ENCODE results near the gene NCDN.
"Not testable (repeated sequence)": the region's sequence is repeated elsewhere in the genome, so short reads cannot be mapped to it uniquely, and the experiment has no call there.

Gene NCDN

DNA sequence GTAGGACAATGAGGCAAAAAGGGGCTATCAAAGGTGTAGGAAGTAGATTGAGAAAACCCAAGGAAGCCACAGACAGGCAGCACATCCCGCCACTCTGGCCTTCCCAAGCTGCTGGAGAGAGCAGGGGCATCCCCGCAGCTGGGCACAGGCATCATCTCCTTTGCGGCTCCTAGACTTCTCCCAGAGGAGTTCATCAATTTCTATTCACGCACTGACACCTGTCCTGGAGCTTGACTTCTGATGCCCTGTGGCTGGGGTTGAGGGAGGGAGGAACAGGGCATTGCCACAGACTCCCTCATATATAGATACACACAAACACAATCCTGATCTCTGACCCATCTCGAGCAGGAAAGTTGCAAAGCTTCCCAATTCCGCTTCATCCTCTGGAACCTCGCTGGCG, 13.7 kb downstream of the NCDN start:
- peak; percentile 33 for DNase-seq

DNA sequence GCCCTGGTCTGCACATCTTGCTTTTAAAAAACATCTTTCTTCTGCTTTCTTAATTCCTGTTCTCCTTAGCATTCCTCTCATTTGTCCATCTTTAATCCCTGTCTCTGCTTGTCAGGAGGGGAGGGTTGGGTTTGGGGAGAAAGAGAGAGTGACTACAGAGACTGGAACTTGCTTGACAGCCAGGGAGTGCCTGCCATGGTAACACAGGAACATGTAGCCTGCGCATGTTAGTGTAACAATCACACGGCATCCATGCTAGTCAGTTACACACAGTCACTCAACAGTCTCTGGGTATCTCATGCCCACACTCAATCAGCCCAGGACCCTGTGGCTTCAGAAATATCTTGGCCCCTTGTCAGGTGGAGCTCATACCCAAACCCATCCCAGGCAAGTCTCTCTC, 14.7 kb downstream of the NCDN start:
- DNase-seq, result no peak

DNA sequence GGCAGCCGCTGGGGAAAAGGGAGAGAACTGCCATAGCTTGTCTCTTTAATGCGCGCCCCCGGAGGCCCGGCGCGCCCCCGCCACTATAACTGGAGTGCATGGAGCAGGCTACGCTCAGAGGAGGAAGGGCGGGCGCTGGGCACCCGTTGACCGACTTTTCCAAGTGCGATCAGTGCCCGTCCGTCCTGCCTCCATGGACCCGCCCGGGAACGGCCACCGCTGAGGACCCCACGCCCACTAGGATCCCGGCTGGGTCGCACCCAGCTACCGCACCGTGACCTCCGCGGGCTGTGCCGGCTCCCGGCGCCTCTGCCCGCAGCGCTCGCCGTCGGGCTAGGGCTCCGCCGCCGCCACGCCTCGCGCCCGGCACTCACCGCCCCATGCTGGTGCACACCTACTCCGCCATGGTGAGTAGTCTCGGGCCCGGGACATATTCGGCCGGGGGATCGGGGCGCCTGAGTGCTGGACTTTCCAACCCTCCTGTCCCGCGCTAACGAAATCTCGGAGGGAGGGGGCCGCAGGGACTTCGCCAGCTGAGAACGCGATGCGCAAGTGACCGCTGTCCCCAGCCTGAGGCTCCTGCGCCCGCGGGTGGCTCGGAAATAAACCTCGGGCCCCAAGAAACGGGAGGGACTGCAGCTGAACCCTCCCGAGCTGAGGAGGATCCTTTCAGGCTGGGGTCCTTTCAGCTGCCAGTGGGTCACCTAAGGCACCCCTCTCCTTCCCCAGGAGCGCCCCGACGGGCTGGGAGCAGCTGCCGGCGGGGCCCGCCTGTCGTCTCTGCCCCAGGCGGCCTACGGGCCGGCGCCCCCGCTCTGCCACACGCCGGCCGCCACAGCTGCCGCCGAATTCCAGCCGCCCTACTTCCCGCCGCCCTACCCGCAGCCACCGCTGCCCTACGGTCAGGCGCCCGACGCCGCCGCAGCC, 15.9 kb downstream of the NCDN start, which contains the start of gene TFAP2E:
Gene TFAP2E, plus strand, starts transcription at position 117 of the 927 bp plus-strand sequence. Its CDS starts 264 bp downstream, at position 381.
- DNase-seq, result no peak

DNA sequence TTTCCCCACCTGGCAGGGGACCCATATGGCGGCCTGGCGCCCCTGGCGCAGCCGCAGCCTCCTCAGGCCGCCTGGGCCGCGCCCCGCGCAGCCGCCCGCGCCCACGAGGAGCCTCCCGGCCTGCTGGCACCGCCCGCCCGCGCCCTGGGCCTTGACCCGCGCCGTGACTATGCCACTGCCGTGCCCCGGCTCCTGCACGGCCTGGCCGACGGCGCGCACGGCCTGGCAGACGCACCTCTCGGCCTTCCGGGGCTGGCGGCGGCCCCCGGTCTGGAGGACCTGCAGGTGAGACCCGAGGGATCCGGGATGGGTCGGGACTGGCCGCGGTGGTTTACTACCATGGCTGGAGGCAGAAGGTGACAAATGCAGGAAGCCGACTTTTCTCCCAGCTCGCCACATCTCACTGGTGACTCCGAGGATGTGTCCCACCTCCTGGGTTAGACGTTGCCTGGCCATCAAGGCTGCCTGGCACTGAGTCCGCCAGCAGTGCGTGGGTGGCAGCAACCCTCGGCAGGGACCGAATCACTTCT, 16.6 kb downstream of the NCDN start:
- no peak for DNase-seq

DNA sequence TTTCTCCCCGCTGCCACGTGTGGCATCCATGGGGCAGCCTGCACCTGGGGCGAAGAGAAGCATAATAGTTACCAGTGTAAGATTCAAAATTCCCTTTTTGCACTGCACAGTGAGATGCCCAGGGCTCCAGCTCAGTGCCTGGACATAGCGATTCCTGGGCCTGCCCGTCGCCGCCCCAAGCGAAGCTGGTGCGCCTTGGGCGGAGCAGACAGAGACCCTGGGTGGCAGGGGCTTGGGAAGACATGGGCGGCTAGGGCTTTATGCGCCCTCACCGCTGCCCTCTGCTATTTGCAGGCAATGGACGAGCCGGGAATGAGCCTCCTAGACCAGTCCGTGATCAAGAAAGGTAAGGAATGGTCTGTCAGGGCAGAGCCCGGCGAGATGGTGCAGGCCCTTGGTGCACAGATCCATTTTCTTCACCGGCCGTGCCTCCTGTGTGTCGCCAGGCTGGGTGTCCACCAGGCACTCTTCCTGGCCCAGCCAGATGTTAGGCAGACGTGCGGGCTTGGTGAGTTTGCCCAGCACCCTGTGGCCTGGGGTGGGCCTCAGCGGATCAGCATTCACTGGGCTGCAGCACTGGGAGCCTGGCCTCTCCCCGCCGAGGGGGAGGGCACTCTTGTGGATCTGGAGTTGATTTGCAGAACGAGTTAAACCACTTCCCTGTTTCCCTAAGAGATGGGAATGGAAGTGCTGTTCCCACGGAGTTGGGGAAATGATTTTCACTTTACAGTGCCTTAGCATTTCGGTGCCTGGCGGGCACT, 17.2 kb downstream of the NCDN start:
- no peak for DNase-seq

DNA sequence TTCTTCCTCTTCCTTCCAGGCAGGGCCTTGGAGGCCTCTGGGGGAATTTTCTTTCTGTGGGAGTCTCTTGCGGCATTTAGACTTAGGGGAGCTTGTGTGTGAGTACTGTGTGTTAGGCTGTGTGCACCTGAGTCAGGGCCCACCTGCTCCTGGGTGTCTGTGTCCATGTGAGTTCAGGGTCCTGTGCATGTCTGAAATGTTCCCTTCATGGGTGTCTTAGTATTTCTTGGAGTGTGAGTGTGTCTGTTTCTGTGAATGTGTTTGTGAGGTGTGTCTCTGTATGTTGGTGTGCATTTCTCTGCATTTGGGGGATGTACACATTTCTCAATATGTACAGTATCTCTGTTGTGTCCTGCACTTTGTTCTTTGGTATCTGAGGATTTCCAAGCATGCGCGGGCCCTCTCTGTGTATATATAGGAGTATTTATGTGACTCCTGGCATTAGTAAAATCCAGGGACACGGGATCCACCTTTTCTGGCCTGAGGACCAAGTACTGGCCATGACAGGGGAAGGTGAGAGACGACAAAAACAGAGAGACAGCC, 17.9 kb downstream of the NCDN start:
- no peak for DNase-seq

DNA sequence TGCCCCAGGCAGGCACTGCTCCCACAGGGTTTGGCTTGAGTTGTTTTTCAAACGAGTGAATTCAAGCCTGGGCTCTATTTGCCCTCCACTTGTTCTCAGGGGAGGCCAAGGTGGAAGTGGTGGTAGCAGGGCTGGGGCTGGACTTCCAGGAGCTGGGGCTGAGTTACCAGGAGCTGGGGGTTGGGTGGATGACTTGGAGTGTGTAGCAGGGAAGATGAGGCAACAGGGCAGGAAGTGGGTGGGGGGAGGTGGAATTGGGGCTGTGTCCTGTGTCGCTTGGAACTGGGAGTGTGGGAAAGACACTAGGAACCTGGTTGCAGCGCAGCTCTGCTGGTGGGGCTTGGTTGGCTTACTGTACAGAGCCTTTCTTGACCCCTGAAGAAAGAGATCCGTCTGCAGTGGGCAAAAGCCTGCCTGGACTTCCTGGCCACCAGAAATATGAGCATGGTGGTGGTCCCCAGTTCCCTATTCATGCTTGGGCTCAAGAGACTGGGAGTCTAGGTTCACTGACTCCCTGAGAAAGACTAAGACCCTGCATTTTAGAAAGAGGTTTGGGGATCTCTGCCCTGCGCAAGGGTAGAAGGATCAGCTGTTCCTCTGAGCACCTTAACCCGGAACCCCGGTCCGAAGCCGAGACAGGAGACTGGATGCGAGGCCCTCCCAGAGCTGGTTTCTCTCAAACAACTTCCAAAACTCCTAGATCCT, 18.6 kb downstream of the NCDN start:
- peak; percentile 65 for DNase-seq

DNA sequence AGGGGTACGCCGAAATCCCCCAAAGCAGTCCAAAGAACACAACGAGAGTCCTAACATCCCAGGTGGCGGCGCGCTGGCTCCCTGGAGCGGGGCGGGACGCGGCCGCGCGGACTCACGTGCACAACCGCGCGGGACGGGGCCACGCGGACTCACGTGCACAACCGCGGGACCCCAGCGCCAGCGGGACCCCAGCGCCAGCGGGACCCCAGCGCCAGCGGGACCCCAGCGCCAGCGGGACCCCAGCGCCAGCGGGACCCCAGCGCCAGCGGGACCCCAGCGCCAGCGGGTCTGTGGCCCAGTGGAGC, 19.1 kb downstream of the NCDN start:
- DNase-seq, result not testable (repeated sequence)

DNA sequence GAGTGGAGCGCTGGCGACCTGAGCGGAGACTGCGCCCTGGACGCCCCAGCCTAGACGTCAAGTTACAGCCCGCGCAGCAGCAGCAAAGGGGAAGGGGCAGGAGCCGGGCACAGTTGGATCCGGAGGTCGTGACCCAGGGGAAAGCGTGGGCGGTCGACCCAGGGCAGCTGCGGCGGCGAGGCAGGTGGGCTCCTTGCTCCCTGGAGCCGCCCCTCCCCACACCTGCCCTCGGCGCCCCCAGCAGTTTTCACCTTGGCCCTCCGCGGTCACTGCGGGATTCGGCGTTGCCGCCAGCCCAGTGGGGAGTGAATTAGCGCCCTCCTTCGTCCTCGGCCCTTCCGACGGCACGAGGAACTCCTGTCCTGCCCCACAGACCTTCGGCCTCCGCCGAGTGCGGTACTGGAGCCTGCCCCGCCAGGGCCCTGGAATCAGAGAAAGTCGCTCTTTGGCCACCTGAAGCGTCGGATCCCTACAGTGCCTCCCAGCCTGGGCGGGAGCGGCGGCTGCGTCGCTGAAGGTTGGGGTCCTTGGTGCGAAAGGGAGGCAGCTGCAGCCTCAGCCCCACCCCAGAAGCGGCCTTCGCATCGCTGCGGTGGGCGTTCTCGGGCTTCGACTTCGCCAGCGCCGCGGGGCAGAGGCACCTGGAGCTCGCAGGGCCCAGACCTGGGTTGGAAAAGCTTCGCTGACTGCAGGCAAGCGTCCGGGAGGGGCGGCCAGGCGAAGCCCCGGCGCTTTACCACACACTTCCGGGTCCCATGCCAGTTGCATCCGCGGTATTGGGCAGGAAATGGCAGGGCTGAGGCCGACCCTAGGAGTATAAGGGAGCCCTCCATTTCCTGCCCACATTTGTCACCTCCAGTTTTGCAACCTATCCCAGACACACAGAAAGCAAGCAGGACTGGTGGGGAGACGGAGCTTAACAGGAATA, 19.7 kb downstream of the NCDN start:
- DNase-seq, result peak; percentile 85

DNA sequence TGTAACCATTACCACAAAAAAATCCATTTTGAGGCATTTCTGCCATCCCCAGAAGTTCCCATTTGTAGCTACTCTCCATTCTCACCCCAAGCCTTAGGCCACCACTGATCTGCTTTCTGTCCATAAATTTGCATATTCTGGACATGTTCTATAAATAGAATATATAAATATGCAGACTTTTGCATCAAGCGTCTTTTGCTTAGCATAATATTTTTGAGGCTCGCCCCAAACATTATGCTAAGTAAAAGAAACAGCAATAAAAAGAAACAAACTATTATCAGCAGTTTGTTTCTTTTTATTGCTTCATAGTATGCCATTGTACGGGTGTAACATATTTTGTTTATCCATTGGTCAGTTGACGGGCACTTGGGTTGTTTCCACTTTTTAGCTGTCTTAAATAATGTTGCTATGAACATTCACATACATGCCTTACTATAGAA, 23.4 kb downstream of the NCDN start:
- DNase-seq, result no peak

DNA sequence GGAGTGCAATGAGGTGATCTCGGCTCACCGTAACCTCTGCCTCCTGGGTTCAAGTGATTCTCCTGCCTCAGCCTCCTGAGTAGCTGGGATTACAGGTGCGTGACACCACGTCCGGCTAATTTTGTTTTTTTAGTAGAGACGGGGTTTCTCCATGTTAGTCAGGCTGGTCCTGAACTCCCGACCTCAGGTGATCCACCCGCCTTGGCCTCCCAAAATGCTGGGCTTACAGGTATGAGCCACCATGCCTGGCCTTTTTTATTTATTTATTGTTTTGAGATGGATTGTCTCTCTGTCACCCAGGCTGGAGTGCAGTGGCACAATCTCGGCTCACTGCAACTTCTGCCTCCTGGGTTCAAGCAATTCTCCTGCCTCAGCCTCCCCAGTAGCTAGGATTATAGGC, 24.0 kb downstream of the NCDN start:
- not testable (repeated sequence) for DNase-seq

DNA sequence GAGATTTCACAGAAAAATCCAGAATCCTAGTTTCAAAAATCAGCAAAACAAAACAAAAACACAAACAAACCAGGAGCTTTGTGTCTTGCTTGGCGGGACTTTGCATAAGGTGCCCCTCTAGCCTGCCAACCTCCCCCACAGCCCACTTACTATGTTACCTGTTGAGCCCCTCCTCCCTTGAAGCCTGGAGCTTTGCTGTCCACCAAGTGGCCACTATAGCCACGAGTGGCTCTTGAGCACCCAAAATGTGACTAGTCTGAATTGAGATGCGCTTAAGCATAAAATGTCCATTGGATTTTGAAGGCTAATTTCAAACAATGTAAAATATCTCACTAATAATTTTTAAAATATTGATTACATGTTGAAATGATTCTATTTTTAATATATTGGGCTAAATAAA, 27.7 kb downstream of the NCDN start:
- DNase-seq, result no peak

DNA sequence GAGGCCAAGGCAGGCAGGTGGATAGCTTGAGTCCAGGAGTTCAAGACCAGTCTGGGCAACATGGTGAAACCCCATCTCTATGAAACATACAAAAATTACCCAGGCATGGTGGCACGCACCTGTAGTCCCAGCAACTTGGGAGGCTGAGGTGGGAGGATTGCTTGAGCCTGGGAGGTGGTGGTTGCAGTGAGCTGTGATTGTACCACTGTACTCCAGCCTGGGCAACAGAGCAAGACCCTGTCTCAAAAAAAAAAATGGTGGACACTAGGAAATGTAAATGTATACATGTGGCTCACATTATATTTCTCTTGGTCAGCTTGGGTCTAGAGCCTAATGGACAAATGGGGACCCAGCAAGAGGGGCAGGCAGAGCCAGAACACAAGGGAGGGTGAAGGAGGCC, 28.2 kb downstream of the NCDN start:
- not testable (repeated sequence) for DNase-seq

DNA sequence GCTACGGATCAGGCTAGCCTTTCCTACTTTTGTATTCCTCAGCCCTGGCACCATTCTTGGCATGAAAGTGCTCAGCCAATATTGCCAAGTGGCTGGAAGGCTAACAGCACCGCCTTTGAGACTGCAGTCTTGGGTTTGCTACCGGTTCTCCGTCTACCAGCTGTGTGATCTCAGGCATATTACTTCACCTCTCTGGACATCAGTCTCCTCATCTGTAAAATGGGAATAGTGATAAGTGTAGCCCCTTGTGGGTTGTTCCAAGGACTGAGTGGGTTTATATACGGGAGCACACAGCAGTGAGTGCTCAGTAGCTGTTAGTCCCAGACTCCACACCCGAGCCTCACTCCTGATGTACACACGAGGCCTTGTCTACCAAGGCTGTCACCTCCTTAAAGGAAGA, 29.2 kb downstream of the NCDN start:
- DNase-seq, result no peak

DNA sequence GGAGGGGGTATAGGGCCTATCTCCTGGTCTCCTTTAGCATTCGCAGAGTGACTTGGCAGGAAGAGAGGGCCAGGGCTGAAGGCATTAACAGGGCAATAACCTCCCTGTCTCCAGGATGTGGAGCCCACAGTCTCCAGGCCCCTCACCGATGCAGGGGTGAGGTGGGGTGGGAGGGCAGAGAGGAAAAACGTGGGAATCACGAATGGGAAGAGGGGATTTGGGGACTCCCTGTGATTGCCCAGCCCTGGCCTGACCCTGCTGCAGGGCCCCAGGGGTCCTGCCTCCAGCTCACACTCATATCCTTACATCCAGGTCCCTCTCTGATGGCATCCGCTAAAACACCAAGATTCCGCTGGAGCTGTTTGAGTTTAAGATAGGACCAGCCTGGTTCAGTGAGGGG, 30.1 kb downstream of the NCDN start:
- no peak for DNase-seq

DNA sequence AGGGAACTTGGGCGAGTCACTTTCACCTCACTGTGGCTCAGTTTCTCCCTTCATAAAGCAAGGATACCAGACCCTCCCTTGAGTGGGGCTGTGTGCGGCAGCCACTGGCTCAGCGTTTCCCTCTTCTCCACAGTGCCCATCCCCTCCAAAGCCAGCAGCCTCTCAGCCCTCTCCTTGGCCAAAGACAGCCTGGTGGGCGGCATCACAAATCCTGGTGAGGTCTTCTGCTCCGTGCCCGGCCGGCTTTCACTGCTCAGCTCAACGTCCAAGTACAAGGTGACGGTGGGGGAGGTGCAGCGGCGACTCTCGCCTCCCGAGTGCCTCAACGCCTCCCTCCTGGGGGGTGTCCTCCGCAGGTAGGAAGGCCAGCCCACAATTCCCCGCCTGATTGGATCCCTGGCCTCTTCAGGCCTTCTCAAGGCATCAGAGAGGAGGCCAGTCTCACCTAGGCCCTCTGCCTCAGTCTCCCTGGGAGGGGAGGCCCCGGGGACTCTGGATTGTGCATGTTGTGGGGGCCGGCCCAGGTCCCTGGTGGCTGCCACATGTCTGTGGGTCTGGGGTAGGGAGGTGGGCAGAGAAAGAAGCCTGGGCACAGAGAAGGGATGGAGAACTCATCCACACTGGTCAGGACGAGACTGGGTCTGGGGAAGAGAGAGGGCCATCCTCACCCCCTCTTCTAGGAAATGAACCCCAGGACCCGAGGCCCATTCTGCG, 30.8 kb downstream of the NCDN start:
- no peak for DNase-seq

DNA sequence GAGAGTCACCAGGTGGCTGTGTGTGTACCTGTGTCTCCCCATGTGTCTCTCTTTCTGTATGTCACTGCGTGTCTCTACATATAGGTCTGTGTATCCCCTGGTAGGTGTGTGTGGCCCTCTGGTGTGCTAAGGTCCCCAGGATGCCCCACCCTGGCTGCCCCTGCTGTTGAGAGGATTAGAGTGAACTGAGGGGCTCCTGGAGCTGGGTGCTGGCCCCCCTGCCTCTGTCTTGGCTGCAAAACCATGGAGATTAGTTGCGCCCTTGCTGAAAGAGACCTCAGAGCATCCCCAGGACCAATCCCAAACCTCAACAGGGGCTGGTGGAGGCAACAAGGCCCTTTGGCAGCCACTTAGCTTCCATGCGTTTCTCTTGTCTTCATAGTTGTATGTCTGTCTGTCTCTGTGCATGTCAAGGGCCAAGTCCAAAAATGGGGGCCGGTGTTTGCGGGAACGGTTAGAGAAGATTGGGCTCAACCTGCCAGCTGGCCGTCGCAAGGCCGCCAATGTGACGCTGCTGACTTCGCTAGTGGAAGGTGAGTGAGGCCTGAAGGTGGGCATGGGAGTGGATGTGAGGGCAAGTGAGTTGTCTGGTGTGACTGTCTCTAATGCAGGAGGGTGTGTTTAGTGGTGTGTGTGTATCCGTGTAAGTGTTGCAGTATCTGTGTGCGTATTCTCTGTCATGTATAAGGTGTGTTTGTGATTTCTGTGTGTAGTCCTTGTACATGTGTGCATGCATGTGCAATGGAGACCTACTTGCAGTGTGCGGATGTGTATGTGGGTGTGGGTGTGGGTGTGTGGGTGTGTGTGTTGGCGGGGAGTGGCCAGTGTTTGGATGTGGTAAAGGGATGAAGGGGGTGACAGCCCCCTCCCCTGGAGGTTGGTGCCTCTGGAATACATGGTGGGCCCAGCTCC, 32.2 kb downstream of the NCDN start:
- peak; percentile 30 for DNase-seq

DNA sequence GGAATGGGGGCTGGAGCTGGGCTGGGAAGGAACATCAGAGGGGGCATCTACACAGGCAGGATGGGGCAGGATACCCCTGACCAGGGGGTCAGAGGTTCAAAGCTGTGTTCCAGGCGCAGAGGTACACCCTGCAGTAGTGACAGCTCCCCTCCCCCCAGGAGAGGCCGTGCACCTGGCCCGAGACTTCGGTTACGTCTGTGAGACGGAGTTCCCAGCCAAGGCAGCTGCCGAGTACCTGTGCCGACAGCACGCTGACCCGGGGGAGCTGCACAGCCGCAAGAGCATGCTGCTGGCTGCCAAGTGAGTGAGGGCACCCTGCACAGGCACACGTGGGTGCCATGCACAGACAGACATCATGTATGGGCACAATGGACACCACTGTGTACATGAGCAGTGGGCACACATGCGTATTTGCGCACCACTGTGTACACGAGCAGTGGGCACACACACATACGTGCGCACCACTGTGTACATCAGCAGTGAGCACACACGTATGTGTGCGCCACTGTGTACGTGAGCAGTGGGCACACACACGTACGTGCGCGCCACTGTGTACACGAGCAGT, 33.0 kb downstream of the NCDN start:
- peak; percentile 44 for DNase-seq

DNA sequence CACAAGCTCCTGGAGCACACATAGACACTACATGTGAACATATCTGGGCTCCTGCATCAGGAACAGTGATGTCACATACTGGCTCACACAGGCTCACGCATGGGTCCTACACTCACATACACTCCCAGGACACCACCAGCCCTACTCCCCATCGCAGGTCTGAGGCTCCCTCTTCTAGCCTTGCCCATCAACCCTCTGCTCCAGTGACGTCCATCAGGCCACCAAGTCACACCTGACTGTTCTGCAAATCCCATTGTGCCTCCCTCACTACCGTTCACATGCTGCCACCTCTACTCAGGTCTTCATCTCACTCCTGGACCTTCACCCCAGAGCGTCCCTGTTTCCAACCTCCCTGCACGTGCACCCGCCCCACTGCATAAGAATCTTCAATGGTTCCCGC, 33.6 kb downstream of the NCDN start:
- DNase-seq, result peak; percentile 17

All from activated CD8-positive, alpha-beta memory T cell treated with anti-CD3 and anti-CD28 coated beads for 24 hours (primary cell).